GM12878 (cell line): ENCODE measurements around the gene MOCS1. TPM values are rescaled to one million over a fixed set of nuclear protein-coding genes. Genes with fewer than 3 reads are reported as not detected.

ENCODE experiments used
- ATAC-seq: fragments of 200-7000 bp; cut with Tn5 transposase; 3 replicates; pipeline ENCODE4 v1.9.1; 2020; ENCODE audit warnings: mild to moderate bottlenecking, moderate library complexity
- BruUV-seq: library from RNA; stranded (reverse); fragments of 400-500 nt; replicated peaks from 2 replicates; lab custom pipeline; 2021; lab: Mats Ljungman, UMichigan
- CTCF ChIA-PET: fragments of 300-600 bp; sonication (Branson Sonifier 250); formaldehyde crosslinking; extraction: SDS; loops from one replicate; lab custom pipeline; 2021; ENCODE audit warnings: inconsistent platforms; lab: Yijun Ruan, JAX
- POLR2A ChIA-PET: fragments of 350-600 bp; formaldehyde crosslinking; extraction: SDS; loops from one replicate; lab custom pipeline; 2021; ENCODE audit warnings: inconsistent platforms; lab: Charles Lee
- RAD21 ChIA-PET: fragments of 300-600 bp; sonication (Branson Sonifier 250); formaldehyde crosslinking; loops from one replicate; lab custom pipeline; 2023; ENCODE audit warnings: antibody characterized with exemption; ENCODE audit not compliant: unreplicated experiment; lab: Charles Lee
- SMC1A ChIA-PET: fragments of 300-600 bp; sonication (Branson Sonifier 250); formaldehyde crosslinking; loops from one replicate; lab custom pipeline; 2023; ENCODE audit not compliant: unreplicated experiment, uncharacterized antibody; lab: Charles Lee
- DNase-seq: peaks from one replicate; pipeline ENCODE4 v3.0.0-alpha.2; 2011; ENCODE audit warnings: low read depth, low spot score
- FAIRE-seq: peaks from 3 replicates; lab custom pipeline; 2011; peaks lifted over from hg19 to GRCh38; lab: Jason Lieb, UNC
- H2AFZ ChIP-seq: 2 replicates; pipeline ENCODE4 v1.6.0; 2011; ENCODE audit warnings: low read depth, low read length, control low read depth; ENCODE audit not compliant: control insufficient read depth
- H3K27ac ChIP-seq: 2 replicates; pipeline ENCODE4 v1.5.1; 2011; ENCODE audit warnings: control low read depth; ENCODE audit not compliant: control insufficient read depth, insufficient read depth
- H3K27me3 ChIP-seq, 2 experiments: replicated peaks in 1 of 2; 2 replicates each; pipeline versions ENCODE4 v1.6.0 to v1.6.1; 2011; ENCODE audit warnings: low read length in 1 of 2; ENCODE audit not compliant: control insufficient read depth in 2 of 2, insufficient read depth in 2 of 2
- H3K36me3 ChIP-seq, 2 experiments: 2 replicates each; pipeline ENCODE4 v1.5.1; 2011; ENCODE audit warnings: low read length in 1 of 2; ENCODE audit not compliant: control insufficient read depth in 2 of 2, insufficient read depth in 2 of 2
- H3K4me1 ChIP-seq: 2 replicates; pipeline ENCODE4 v1.6.1; 2011; ENCODE audit warnings: mild to moderate bottlenecking, low read length, moderate library complexity, mixed read lengths; ENCODE audit not compliant: control insufficient read depth, insufficient read depth
- H3K4me2 ChIP-seq: 2 replicates; pipeline ENCODE4 v1.6.0; 2011; ENCODE audit warnings: control low read depth; ENCODE audit not compliant: control insufficient read depth, insufficient read depth
- H3K4me3 ChIP-seq: fragments of 200-600 bp; sonication (generic); 2 replicates; pipeline ENCODE4 v1.5.1; 2016
- H3K79me2 ChIP-seq: 2 replicates; pipeline ENCODE4 v1.6.0; 2011; ENCODE audit warnings: low read length; ENCODE audit not compliant: control insufficient read depth, insufficient read depth
- H3K9ac ChIP-seq: 2 replicates; pipeline ENCODE4 v1.8.0; 2011; ENCODE audit warnings: low read length, control low read depth, mixed read lengths; ENCODE audit not compliant: control insufficient read depth, insufficient read depth
- H3K9me3 ChIP-seq: replicated peaks from 3 replicates; pipeline ENCODE4 v1.5.1; 2011; ENCODE audit warnings: mild to moderate bottlenecking, low read length; ENCODE audit not compliant: control insufficient read depth, insufficient read depth
- H4K20me1 ChIP-seq: 2 replicates; pipeline ENCODE4 v1.6.0; 2011; ENCODE audit not compliant: control insufficient read depth, insufficient read depth
- BCL3 ChIP-seq: IDR thresholded peaks from 2 replicates; pipeline ENCODE4 v1.6.1; 2011; ENCODE audit warnings: borderline replicate concordance, low read depth, mild to moderate bottlenecking, moderate library complexity, low read length; ENCODE audit not compliant: insufficient read depth, poor library complexity, severe bottlenecking
- GABPA ChIP-seq: IDR thresholded peaks from 2 replicates; pipeline ENCODE4 v1.6.1; 2014; ENCODE audit warnings: antibody characterized with exemption, low read depth, mild to moderate bottlenecking, inconsistent platforms
- IRF4 ChIP-seq: IDR thresholded peaks from 2 replicates; pipeline ENCODE4 v1.6.1; 2011; ENCODE audit warnings: low read depth, low read length
- LARP7 ChIP-seq: fragments of 450-650 bp; IDR thresholded peaks from 2 replicates; pipeline ENCODE4 v1.6.1; 2017; ENCODE audit warnings: mild to moderate bottlenecking
- MYC ChIP-seq: IDR thresholded peaks from 2 replicates; pipeline ENCODE4 v1.6.1; 2011; ENCODE audit warnings: mild to moderate bottlenecking, low read length, moderate library complexity, inconsistent platforms; ENCODE audit not compliant: insufficient read depth, insufficient replicate concordance, insufficient read length, severe bottlenecking
- NR2C2 ChIP-seq: IDR thresholded peaks from 2 replicates; pipeline ENCODE4 v1.6.1; 2011; ENCODE audit warnings: borderline replicate concordance, low read depth; ENCODE audit not compliant: control insufficient read depth, insufficient read length
- SRF ChIP-seq, 2 experiments: IDR thresholded peaks; 2 replicates each; pipeline ENCODE4 v1.6.1; 2011; ENCODE audit warnings: low read depth in 2 of 2, low read length in 2 of 2, mild to moderate bottlenecking in 1 of 2, moderate library complexity in 1 of 2
- STAT1 ChIP-seq: fragments of 450-650 bp; conservative IDR thresholded peaks from 2 replicates; pipeline ENCODE4 v1.6.1; 2014; ENCODE audit warnings: antibody characterized with exemption, mild to moderate bottlenecking
- SUZ12 ChIP-seq: fragments of 200-600 bp; sonication (generic); IDR thresholded peaks from one replicate; pipeline ENCODE4 v1.6.1; 2018; ENCODE audit warnings: antibody characterized with exemption, mild to moderate bottlenecking; ENCODE audit not compliant: unreplicated experiment
- YBX1 ChIP-seq: fragments of 450-650 bp; IDR thresholded peaks from 2 replicates; pipeline ENCODE4 v1.6.1; 2016; ENCODE audit warnings: antibody characterized with exemption
- ZBTB11 ChIP-seq: fragments of 450-650 bp; formaldehyde crosslinking; IDR thresholded peaks from 2 replicates; pipeline ENCODE4 v1.5.0; 2022; ENCODE audit warnings: mild to moderate bottlenecking, missing genetic modification characterization
- ZBTB33 ChIP-seq: fragments of 450-650 bp; IDR thresholded peaks from 2 replicates; pipeline ENCODE4 v1.6.1; 2017; ENCODE audit warnings: mild to moderate bottlenecking
- ZBTB40 ChIP-seq: fragments of 450-650 bp; IDR thresholded peaks from 2 replicates; pipeline ENCODE4 v1.6.1; 2016; ENCODE audit warnings: mild to moderate bottlenecking, moderate library complexity, borderline replicate concordance
- WGBS: methylation state at CpG from one replicate; pipeline ENCODE4 v1.1.6; 2016; ENCODE audit warnings: low lambda C conversion rate; ENCODE audit not compliant: insufficient replicate concordance, insufficient coverage; ENCODE audit errors: missing lambda C conversion rate; 5-methylcytosine and 5-hydroxymethylcytosine counted together
- in situ Hi-C: fragments of 300-500 bp; cut with MboI; formaldehyde crosslinking; loops from 9 replicates; pipeline ENCODE4 v1.14.3; 2018; ENCODE audit warnings: mixed read lengths
- intact Hi-C: fragments of 100-400 bp; cut with micrococcal nuclease; formaldehyde crosslinking; loops from one replicate; pipeline ENCODE4 v1.14.2; 2022; ENCODE audit not compliant: unreplicated experiment
- polyA plus RNA-seq, 11 experiments: library from polyadenylated mRNA; depleted of rRNA in 4 of 11; unstranded in 6 of 11; stranded (reverse) in 5 of 11; fragments of >200 nt; fragmentation: Nextera tagmentation in 4 of 11; fragmentation: Illumina TruSeq in 1 of 11; extraction: Ambion mirVana in 4 of 11; extraction: Trizol in 1 of 11; gene quantifications; 1 replicate in 1 of 11; 2 replicates in 10 of 11; pipeline versions ENCODE4 v1.2.1 to v1.2.3, GENCODE V29; 2011 to 2016; ENCODE audit warnings: inconsistent platforms in 2 of 11, missing spikeins in 2 of 11, low read depth in 1 of 11
- total RNA-seq, 4 experiments: library from RNA; depleted of rRNA in 3 of 4; stranded (reverse); fragments of >200 nt in 3 of 4; fragmentation: Illumina TruSeq in 1 of 4; extraction: Trizol in 1 of 4; gene quantifications; 2 replicates each; pipeline versions ENCODE4 v1.2.1 to v1.2.3, GENCODE V29; 2013 to 2021

MOCS1 gene
- total and polyA plus RNA-seq, 10 of the 15 experiments (the other 5 are each of a cell fraction or from before 2014, with no cell fraction given), result 0.02 to 5.4 (median 0.16) TPM; not detected in 2

- Histone ChIP-seq H2AFZ (no peak overlapping the region), H4K20me1 (no peaks in the 10 kb centered on the region), H3K4me2 (no peak overlapping the region), H3K27ac (no peak overlapping the region), H3K9me3 (no peaks in the 10 kb centered on the region), H3K4me1 (no peaks in the 10 kb centered on the region), H3K9ac (no peak overlapping the region), H3K27me3 (peaks cover 0 to 3% of the 10 kb centered on the region in 2 experiments; a peak in 2 of 4 replicates), H3K36me3 (no peaks in the 10 kb centered on the region), H3K4me3 (no peak overlapping the region), H3K79me2 (no peaks in the 10 kb centered on the region)
- WGBS, result 23% methylated on average over 2 of the region's 2 CpGs
- RAD21 ChIA-PET, result no interaction called here
- CTCF ChIA-PET, result interaction anchor here (1.0 kb wide), 1 partner anchor 70 kb away, joined by 3 read pairs; no protein-coding TSS in a partner anchor
- no TSS peak for BruUV-seq
- in situ Hi-C loops, result no loop called here
- POLR2A ChIA-PET, result no interaction called here
- intact Hi-C loops, result no loop called here
- SMC1A ChIA-PET, result interaction anchor here (0.6 to 1.3 kb wide), 2 partner anchors 19 to 69 kb away, joined by 3 to 5 read pairs; no protein-coding TSS in a partner anchor
- DNase-seq, result no peak
- no peak for ATAC-seq
- FAIRE-seq, result no peak
- TF ChIP-seq STAT1 (no peak), NR2C2 (no peak), IRF4 (no peak), ZBTB40 (no peak), SUZ12 (no peak), GABPA (no peak), SRF (IDR thresholded peaks at IDR 0.05; ENCODE audit: low read depth in 2 of 2, low read length in 2 of 2) (no peak), YBX1 (no peak), LARP7 (no peak), BCL3 (no peak), ZBTB11 (CRISPR knock-in tag) (no peak), MYC (no peak), ZBTB33 (no peak)
These were observed 979 bp upstream of the MOCS1 start for GRCh38 chr6:39935241-39935640.
